GM21447 (cell line): Measurements from ENCODE around the gene UGT1A7.

Experiments used
- ATAC-seq: cut with Tn5 transposase; IDR thresholded peaks from one replicate; pipeline ENCODE4 v1.9.1; 2021; ENCODE audit not compliant: unreplicated experiment

The UGT1A7 gene

DNA sequence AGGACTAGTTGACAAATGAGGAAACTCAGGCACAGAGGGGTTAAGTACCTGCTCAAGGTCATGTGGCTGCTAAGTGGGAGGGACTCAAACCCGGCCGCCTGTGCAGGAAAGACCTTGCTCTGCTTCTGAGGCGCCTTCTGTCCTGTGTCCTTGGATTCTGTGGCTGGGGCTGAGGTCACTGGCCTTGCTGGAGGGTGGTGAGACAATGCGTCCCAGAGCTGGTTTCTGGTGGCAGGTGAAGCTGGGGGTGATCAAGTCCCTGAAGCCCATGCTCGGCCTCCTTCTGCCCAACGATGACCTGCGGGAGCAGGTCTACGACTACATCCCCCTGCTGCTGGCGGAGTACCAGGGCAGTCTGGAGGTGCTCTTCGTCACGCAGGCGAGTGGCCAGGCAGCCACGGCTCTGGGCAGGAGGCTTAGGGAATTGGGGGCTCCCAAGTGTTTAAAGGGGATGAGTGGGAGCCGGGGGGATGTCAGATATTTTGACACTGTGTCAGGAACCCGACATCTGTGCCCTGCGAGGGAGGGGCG, 112.5 kb downstream of the UGT1A7 start:
- no peak for ATAC-seq

DNA sequence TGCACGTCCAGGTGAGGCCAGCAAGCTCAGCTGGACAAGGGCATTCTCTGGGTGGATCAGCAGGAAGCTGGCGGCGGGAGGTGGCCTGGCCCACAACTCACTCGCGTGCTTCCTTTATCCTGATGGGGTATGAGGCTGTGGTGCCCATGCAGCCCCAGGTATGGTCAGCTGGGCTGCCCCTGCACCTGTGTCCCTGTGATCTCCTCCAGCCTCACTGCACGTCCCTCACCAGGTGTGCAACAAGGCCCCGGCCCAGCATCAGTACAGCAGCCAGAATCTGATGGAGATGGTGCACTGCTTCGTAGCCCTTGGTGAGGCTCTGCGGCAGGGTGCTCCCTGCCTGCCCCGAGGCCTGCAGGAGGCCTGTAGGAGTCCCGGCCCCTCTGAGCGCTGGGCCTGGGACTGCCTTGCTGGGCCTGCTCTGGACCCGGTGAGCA, 114.1 kb downstream of the UGT1A7 start:
- no peak for ATAC-seq

DNA sequence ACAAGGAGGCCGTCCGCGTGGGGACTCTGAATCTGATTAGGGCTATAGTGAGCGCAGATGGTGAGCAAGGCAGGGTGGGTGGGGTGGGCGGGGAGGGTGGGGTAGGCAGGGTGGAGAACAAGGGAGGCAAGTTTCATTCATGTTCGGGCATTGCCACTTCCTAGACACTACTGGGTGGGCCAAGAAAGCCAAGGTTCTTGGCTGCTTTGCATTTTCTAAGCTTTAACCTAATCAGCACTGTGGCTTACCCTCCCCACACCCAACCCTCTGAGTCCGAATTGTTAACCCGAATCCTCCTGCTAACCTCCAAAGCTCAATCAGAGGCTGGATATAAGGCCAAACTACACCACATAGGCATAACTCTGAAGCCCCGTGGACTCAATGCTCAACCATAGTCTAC, 114.6 kb downstream of the UGT1A7 start:
- ATAC-seq = no peak

DNA sequence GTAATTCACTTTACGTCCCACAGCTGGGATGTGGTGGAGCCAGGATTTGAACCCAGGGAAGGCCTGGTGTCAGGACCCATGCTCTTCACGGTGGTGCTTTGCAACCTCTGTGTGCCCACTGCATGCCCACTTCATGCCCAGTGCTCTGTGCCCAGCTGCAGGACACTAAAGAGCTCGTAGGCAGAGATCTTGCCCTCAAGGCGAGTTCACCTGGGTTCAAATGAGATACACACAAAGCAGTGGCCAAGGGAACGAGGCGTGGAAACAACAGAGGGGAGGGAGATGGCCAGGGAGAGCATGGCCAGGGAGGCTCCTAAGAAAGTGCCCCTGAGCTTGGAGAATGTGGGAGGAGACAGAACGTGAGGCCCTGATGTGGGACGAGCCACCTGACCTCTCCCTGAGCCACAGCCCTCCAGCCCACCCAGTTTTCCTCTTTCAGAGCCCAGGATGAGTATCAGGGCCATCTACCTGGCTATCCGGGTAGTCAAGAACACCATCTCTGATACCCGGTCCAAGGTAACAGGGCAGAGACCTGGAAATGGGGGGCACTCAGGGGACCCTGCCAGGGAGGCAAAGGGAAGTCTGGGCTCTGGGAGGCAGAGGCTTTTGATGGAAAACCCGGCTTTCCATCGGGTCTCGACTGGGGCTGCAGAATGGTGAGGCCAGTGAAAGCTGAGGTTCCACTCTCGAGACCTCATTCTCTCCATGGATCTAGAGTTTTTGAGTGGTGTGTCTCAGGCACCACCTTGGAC, 116.8 kb downstream of the UGT1A7 start:
- no peak for ATAC-seq

DNA sequence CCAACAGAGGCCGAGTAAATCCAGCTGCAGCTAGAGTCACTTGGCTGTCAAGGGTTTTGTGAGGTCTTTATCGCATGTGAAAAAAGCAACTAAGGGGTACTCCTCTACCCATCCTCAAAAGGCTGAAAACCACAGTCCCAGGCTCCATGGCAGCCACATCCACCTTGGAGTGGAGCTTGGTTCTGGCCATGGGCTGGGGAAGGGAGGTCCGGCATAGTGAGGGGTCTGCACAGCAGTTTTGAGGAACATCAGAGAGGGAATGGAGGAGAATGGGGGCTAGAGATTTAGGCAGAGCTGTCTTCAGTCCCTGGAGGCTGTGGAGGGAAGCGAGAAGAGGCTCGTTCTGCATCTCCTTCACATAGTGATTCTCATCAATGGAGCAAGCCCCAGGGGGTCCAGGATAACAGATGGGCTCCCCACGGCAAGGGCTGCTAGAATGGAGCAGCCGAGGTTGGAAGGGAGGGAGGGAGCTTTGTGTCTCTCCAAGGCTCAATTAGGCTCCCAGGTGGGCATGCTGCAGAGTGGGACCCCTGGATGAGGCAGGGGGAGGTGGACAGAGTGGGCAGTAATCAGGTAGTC, 117.5 kb downstream of the UGT1A7 start:
- no peak for ATAC-seq

DNA sequence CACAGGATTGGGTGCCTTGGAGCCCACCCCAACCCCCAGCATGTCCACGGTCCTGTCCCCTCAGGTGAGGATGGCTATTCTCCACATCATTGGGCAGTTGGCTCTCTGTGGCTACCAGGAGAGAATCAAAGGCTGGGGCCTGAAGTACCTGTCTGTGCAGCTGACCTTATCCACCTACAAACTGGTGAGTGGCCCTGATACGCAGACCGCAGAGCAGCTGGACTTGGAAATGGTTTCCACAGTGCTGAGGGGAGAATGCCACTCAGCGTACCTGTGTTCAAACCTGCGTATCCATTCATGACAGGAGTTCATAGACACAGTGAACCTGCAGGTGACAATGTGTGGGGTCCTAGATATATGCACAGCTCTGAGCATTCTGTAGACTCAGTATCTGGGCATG, 118.0 kb downstream of the UGT1A7 start:
- ATAC-seq = no peak

DNA sequence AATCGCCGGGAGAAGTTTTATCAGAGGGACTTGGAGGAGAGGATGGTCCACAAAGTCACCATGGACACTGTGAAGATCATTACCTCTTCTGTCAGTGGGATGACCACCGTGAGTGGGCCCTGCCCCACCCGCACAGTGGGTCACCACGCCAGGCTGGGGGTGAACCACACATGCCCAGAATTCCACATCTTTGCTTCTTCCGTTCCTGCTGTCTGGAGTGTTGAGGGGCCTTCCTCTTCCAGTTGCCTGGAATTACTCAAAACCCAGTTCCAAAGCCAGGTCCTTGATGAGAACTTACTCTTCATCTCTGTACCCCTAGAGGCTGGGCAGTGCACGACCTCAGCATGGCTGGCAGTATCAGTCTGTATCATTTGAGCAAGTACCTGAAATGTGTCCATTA, 118.5 kb downstream of the UGT1A7 start:
- no peak for ATAC-seq

DNA sequence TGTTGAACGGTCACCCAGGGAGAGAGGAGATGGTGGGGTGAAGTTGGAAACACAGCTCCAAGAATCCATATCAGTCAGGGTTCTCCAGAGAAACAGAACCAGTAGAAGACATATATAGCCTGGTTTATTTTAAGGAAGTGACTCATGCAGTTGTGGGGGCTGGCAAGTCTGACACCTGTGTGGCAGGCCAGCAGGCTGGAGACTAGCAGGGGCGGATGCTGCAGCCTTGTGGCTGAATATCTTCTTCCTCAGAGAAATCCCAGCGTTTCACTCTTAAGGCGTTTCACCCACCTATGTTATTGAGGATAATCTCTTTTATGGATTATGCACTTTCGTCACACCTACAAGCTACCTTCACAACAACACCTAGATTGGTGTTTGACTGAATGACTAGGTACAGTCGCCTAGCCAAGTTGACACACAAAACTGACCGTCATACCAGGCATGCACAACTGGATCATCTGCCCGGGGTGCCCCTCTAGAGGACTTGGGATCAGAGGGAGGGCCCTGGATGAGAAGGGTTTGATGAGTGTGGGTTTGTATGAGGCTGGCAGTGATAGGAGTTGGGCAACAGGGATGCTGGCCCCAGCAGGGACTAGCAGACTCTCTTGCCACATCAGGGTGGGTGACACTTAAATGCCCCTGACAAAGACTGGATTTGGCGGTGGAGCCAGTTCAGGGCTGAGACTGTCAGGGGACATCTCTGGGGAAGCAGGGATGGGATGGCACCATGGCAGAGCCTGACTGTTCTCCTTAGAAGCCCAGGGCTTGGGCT, 119.8 kb downstream of the UGT1A7 start:
- peak; percentile 53 for ATAC-seq

DNA sequence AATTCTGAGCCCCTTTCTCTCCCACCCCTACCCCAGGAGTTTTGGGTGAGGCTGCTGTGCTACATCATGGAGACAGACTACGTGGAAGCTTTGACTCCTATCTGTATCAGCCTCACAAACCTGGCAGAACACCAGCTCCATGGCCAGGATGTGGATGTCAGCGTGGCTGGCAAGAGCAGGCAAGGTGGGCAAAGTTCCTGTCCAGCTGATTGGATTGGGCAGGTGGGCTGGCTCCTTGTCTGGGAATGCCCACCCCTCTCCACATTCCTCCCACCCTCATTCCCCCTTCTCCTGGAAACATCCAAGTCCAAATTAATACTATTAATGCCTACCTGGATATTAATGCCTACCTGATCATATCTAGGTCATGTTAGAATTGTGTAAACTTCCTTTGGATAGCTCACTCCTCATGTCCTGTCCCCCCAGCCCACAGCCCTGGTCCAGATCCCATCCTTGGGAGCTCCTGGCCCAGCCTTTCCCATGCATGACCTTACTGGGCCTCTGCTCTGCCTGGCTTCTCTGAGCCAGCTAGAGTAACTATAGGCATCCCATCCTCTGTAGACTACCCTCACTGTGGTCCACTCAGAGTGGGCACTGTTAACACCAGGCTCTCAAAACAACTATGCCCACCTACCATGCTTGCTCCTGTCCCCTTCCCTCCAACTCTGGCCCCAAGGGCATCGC, 120.6 kb downstream of the UGT1A7 start:
- ATAC-seq = no peak

DNA sequence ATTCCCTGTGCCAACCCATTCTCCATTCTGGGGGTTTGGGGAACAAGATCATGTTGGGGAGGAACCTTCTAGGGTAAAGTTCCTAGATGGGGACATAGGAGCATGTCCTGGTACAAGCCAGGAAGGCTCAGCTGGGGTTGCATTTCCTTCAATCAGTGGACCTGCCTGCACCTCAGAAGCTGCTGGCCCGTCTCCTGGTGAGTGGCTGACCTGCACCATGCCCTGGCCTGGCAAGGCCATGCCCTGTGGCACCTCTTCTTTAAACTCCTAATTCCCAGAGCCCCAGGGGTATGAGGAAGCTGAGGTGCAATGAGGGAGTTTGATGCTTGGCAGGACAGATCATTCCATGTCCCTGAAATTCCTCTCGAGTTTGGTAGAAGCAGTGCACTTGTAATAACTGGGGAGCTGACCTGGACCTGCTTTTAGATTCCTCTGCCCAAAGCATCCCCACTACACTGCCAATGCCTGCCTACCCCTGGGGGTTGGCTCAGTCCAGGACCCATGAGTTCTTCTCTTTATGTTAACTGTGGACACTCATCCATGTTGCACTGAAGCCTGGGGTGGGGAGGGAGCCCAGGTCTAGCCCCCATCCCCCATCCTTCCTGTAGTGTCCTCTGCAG, 121.7 kb downstream of the UGT1A7 start:
- no peak for ATAC-seq

DNA sequence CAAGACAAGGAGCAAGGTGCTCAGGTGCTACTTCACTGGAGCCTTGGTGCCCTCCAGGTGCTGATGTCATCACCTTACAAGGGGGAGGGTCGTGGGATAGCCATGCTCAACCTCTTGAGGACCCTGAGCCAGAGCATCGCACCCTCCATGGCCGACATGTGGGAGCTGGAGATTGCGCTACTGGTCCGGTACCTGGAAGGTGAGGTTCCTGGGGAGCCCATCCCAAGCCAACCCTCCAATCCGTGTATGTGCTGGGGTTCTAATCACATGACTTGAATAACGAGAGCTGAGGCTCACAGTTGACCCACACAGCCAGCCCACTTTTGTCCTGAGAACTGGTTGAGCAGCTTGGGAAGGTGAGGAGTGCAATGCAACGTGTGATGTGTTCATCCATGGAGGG, 122.3 kb downstream of the UGT1A7 start:
- ATAC-seq = no peak

DNA sequence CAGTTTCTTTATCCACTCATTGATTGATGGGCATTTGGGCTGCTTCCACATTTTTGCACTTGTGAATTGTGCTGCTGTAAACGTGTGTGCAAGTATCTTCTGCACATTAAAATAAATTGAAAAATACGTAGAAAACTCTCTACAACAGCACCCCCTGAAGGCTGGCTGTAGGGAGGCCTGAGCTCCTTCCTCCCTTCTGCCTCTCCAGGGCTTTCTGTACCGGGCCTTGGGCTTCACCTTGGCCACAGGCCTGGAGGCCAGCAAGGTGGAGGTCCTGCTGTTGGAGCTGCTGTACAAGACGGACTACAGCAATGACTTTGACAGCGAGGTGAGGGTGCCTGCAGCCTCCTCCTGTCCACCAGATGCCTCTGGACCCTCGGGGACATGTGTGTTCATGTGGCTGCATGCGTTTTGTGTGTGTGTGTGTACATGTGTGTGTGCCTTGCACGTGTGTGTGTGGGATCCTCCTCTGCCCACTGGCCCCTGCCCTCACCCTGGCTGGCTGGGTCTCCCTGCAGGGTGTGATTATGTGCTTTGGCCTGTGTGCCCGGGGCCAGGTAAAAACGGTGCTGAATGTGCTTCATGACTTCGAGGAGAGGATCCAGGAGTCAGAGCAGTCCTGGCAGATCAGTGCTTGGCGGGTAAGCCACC, 125.6 kb downstream of the UGT1A7 start:
- ATAC-seq = no peak

DNA sequence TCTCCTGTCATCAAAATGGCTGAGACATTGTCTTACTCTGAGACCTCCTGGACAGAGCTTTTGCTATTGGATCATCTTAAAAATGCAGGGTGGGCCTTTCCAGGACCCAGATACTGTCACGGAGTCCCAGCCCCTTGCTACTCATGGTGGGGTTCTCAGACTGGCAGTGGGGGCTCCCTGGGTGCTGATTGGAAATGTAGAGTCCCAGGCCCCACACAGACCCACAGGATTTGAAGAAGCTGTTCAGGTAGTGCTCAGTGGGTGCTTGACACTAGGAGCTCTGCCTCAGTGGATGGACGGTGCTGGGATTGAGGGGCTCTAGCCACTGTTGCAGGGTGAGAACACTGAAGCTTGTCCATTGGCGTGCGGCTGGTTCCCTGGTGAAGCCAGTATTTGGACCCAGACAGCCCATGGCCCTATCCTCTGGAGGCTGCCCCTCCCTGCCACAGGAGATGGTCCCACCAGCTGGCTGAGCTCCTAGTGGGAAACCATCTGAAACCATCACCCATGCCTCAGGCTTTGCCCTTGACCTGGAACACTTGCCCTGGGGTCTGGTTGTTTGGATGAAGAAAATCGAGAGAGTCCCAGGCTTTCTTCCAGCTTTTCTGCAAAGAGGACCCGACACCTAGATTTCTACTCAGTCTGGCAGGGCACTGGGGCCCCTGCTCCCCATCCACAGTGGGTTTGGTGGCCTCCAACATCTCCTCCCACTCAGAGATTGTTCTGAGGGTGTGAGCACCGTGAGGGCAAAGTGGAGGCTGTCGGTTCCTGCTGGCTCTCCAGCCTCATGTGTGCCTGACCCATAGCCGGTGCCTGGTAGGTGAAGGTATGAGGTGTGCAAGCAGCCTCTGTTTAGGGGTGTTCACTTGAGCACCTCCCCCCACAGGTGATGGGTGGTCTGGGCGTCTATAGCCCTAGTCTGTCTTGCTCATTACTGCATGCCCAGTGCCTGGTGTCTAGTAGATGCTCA, 126.5 kb downstream of the UGT1A7 start:
- ATAC-seq = no peak

DNA sequence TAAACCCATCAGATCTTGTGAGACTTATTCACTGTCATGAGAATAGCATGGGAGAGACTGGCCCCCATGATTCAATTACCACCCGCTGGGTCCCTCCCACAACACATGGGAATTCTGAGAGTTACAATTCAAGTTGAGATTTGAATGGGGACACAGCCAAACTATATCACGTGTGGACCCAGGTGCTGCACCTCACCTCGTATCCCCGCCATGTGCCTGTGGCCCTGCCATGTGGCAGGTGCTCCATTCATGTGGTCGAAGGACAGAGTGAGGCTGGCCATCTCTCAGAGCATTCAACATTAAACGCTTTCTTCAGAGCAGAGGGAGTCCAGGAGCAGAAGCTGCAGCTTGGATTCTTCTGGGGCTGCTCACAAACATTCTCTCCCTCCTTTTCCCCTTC, 128.7 kb downstream of the UGT1A7 start:
- ATAC-seq = no peak

DNA sequence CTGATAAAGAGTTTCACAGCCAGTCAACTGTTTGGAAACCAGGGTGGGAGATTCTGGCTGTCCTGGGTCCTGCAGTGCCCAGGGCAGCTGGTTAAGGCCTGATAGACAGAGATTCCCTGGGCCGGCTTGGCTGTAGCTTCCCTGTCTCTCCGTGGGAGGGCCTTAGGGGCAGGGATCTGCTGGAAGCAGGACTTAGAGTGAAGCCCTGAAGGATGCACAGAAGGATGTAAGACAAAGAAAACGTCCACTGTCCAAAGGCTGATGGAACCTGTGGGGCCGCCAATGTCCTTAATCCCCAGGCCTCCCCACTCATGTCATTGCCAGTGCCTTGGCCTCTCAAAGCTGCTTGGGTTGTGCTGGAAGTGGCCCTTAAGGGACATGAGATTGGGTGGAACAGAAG, 129.4 kb downstream of the UGT1A7 start:
- no peak for ATAC-seq

DNA sequence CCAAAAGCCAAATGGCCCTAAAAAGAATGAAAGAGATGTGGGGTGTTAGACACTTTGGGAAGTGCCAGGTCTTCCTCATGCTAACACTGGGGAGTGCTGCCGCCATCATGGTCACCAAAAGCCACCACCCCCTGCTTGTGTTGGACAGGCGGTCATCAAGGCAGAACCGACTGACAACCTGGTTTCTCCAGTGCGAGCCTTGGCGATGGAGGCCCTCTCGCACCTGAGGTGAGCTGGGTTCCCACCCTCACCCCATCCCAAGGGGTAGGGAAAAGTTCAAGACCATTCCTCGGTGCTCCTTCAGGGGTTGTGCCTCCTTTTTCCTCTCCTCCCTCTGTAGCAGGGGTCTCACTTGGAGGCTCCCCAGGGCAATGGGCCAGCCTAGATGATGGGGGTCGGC, 130.0 kb downstream of the UGT1A7 start:
- ATAC-seq = no peak

DNA sequence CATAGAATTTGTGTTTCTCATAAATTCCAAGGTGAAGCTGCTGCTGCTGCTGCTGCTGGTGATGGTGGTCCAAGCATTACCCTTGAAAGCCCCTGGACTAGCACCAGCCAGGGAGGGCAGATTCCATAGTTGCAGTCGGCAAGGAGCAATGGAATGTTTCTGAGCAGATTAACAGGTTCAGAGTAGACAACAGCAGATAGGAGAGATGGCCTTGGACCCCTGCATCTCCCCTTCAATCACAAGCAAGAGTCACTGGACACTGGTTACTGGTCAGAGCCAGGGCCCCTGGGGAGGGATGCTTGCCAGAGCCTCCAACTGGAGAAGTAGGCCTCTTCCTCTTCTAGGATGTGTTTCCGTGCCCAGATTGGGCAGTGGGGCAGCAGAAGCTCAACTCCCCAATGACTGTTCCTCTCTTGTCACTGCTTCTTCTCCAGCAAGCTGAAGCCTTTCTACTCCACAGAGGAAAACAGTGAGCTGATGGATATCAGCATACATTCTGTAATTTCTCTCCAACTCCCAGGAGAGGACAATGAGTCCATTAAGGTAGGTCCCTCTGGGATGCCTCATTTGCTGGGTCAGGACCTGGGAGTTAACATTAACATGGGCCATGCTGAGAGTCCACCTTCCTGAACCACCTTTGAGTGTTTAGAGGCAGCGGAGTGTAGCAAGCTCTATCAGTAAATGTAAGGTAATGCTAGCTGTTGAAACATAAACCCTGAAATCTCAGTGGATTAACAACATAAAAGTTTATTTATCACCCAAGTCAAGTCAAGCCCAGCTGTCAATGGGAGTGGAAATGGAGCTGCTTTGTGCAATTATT, 131.7 kb downstream of the UGT1A7 start:
- no peak for ATAC-seq

DNA sequence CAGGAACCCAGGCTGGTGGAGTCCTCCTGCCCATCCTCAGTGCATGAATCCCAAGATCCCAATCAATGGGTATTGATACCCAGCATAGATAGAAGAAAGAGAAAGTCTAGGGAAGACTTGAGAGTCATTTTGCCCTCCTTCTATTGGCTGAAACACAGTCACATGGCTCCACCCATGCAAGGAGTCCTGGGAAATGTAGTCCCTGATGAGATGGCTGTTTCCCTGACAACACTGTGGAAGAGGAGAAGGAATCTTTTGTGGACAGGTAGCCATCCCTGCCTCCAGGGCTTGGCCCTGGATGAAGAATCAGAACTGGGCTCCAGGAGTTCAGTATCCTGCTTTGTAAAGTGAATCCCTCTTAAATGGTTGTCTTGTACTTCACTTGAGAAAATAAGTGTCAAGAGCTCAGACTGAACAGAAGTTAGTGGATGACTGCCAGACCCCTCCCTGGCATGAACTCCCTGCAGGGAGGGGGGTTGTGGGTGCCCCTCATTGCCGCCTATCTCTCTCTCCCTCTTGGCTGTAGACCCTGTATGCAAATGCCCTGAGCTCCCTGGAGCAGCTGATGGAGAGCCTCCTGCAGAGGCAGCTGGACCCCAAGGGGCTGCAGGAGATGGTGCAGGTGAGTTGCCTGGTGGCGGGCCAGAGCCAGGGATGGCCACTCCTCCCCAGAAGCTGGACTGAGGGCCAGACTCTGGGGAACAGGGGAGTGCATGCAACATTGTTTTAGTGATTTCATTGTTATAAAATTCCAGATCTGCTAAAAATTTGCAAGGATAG, 132.5 kb downstream of the UGT1A7 start:
- no peak for ATAC-seq
